Measurements from ENCODE around the gene ATXN1. TPM values are rescaled to one million over a fixed set of nuclear protein-coding genes. Genes with fewer than 3 reads are reported as not detected.

ATXN1 gene
- total RNA-seq, 4 donors from 2014 or later: 48.7 to 166 (median 105) TPM

- H3K9me3 ChIP-seq: no peaks in the 10 kb centered on the region
- no peaks in the 10 kb centered on the region for H3K36me3 ChIP-seq
- no peak for DNase-seq
- in situ Hi-C loops (cut with MboI; ENCODE audit: low pct_ligation_motif_present in 1 of 4, low pct_unique_long_range_greater_than_20kb in 1 of 4, low sequenced_read_pairs in 3 of 4) (no loop called here), intact Hi-C loops (cut with DNase I; ENCODE audit: low total_unique reads) (no loop called here)
- H3K27me3 ChIP-seq: no peaks in the 10 kb centered on the region
- WGBS, 2 donors (ENCODE audit: low coverage in 1 of 2): 60 to 77% methylated on average over 1 to 10 of the region's 10 CpGs
- H3K4me3 ChIP-seq: no peak overlapping the region
- H3K27ac ChIP-seq: no peak overlapping the region
- no peaks in the 10 kb centered on the region for H3K4me1 ChIP-seq
- no peak for TF ChIP-seq CTCF (IDR thresholded peaks at IDR 0.05)
- TF ChIP-seq POLR2A (IDR thresholded peaks at IDR 0.05): no peak
- TF ChIP-seq EP300 (IDR thresholded peaks at IDR 0.05; ENCODE audit: low read depth): no peak
- TF ChIP-seq POLR2AphosphoS5 (IDR thresholded peaks at IDR 0.05): no peak
Measured at GRCh38 chr6:16596616-16597331, 164.5 kb downstream of the ATXN1 start.

- in situ Hi-C loops (cut with MboI; ENCODE audit: low pct_ligation_motif_present in 1 of 4, low pct_unique_long_range_greater_than_20kb in 1 of 4, low sequenced_read_pairs in 3 of 4) (no loop called here), intact Hi-C loops (cut with DNase I; ENCODE audit: low total_unique reads) (no loop called here)
- Histone ChIP-seq H3K4me1 (no peaks in the 10 kb centered on the region), H3K4me3 (no peak overlapping the region), H3K27ac (no peak overlapping the region), H3K36me3 (no peaks in the 10 kb centered on the region), H3K9me3 (no peaks in the 10 kb centered on the region), H3K27me3 (no peaks in the 10 kb centered on the region)
- TF ChIP-seq POLR2AphosphoS5 (IDR thresholded peaks at IDR 0.05) (no peak), EP300 (IDR thresholded peaks at IDR 0.05; ENCODE audit: low read depth) (no peak), POLR2A (IDR thresholded peaks at IDR 0.05) (no peak), CTCF (IDR thresholded peaks at IDR 0.05) (no peak)
- WGBS, 2 donors (ENCODE audit: low coverage in 1 of 2): 73 to 77% methylated on average over 8 of the region's 8 CpGs
- no peak for DNase-seq
Measured at GRCh38 chr6:16595514-16596120, 165.6 kb downstream of the ATXN1 start.

GRCh38 chr6:16594849-16595248 lies 166.4 kb downstream of the ATXN1 start:
- no peaks in the 10 kb centered on the region for H3K27me3 ChIP-seq
- no peak overlapping the region for H3K4me3 ChIP-seq
- WGBS, 2 donors (ENCODE audit: low coverage in 1 of 2): 88 to 96% methylated on average over 5 of the region's 5 CpGs
- H3K9me3 ChIP-seq: no peaks in the 10 kb centered on the region
- in situ Hi-C loops (cut with MboI; ENCODE audit: low pct_ligation_motif_present in 1 of 4, low pct_unique_long_range_greater_than_20kb in 1 of 4, low sequenced_read_pairs in 3 of 4) (no loop called here), intact Hi-C loops (cut with DNase I; ENCODE audit: low total_unique reads) (no loop called here)
- no peaks in the 10 kb centered on the region for H3K4me1 ChIP-seq
- DNase-seq: no peak
- no peaks in the 10 kb centered on the region for H3K36me3 ChIP-seq
- H3K27ac ChIP-seq: no peak overlapping the region
- TF ChIP-seq POLR2A (IDR thresholded peaks at IDR 0.05) (no peak), POLR2AphosphoS5 (IDR thresholded peaks at IDR 0.05) (no peak), CTCF (IDR thresholded peaks at IDR 0.05) (no peak), EP300 (IDR thresholded peaks at IDR 0.05; ENCODE audit: low read depth) (no peak)

GRCh38 chr6:16592223-16592911 lies 168.9 kb downstream of the ATXN1 start:
- H3K36me3 ChIP-seq: no peaks in the 10 kb centered on the region
- H3K9me3 ChIP-seq: no peaks in the 10 kb centered on the region
- DNase-seq: no peak
- in situ Hi-C loops (cut with MboI; ENCODE audit: low pct_ligation_motif_present in 1 of 4, low pct_unique_long_range_greater_than_20kb in 1 of 4, low sequenced_read_pairs in 3 of 4): no loop called here
- H3K4me3 ChIP-seq: no peak overlapping the region
- H3K27ac ChIP-seq: peak overlapping the region in 1 of 4 donors; percentile 6
- TF ChIP-seq POLR2AphosphoS5 (IDR thresholded peaks at IDR 0.05): no peak
- no peak for TF ChIP-seq CTCF (IDR thresholded peaks at IDR 0.05)
- no peak for TF ChIP-seq POLR2A (IDR thresholded peaks at IDR 0.05)
- no peak for TF ChIP-seq EP300 (IDR thresholded peaks at IDR 0.05; ENCODE audit: low read depth)
- intact Hi-C loops (cut with DNase I; ENCODE audit: low total_unique reads): no loop called here
- H3K4me1 ChIP-seq: no peaks in the 10 kb centered on the region
- H3K27me3 ChIP-seq: no peaks in the 10 kb centered on the region
- 86 to 100% methylated on average over 2 to 12 of the region's 12 CpGs for WGBS, 2 donors (ENCODE audit: low coverage in 1 of 2)

All from transverse colon (tissue), 4 donors.